Stimulated activated CD4-positive, alpha-beta T cell treated with anti-CD3 and anti-CD28 coated beads, TNF-alpha, amount 100 ng/mL, for 24 hours (primary cell): ENCODE measurements around the gene MAMDC4.

ENCODE experiments used
- DNase-seq, 3 experiments: peaks; one replicate each; pipeline ENCODE4 v3.0.0-alpha.2; 2020; ENCODE audit warnings: low read depth in 3 of 3

Gene MAMDC4

DNA sequence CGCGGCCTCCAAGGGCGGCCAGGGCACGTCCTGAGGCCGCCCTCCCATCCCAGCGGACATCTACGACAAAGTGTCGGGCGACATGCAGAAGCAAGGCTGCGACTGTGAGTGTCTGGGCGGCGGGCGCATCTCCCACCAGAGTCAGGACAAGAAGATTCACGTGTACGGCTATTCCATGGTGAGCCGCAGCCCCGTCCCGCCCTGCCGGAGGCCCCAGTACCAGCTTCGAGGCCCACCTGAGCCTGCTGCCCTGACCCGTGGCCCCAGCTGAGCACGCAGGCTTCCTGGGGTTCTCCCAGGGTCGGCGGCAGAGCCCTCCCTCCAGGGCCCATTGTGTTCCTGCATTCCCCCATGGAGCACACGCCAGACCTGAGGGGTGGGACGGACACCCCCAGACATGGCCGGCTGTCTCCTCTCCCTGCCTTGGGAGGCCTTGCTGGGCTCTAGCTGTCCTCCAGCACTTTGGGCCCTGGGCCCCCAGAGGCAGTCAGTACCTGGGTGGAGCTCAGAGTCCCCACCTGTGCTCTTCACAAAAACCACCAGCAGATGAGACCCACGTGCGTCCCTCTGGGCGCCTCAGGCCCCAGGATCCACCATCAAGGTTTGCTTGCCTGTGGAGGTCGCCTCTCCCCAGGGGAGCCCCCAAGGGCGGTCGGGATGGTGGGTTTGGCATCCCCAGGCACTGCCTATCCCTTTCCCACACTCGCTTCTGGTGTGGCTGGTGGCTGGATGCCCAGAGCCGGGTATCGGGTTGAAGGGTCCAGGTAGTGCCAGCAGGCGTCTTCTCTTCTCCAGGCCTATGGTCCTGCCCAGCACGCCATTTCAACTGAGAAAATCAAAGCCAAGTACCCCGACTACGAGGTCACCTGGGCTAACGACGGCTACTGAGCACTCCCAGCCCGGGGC is 1.9 kb upstream of the MAMDC4 start:
- no peak for DNase-seq

DNA sequence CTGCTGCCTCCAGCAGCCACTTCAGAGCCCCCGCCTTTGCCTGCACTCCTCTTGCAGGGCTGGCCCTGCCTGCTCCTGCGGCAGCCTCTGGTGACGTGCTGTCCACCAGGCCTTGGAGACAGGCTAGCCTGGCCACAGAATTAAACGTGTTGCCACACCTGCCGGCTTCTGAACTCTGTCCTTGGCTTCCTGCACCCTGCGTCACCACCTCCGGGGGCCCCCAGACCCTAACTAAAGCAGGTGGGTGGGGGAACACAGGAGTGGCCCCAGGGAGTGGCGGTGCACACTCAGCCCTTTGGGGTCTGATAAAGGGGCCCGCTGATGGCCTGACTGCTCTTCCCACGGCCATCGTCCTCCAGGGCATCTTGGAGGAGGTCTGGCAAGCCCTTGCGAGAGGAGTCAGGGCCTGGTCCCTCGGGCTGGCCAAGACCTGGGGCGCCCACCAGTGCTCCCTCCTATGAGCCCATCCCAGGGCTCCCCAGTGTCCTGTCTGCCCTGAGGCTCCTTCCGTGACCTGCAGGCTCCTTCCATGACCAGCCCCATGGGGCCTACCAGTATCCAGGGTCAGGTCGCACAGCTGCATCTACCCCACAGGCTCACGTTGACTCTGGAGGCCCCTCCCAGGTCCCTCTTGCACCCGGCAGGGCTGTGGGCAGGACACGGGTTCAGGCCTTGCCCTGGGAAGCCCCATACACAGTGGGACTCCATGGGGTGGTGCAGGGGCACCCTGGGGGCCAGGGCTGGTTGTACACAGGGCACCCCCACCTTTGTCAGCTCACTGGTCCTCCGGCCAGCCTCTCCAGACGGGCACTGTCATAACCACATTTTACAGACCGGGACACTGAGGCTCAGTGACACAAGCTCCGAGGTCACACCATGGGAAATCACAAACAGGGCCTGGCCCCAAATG is 1.0 kb upstream of the MAMDC4 start:
- DNase-seq, result no peak

DNA sequence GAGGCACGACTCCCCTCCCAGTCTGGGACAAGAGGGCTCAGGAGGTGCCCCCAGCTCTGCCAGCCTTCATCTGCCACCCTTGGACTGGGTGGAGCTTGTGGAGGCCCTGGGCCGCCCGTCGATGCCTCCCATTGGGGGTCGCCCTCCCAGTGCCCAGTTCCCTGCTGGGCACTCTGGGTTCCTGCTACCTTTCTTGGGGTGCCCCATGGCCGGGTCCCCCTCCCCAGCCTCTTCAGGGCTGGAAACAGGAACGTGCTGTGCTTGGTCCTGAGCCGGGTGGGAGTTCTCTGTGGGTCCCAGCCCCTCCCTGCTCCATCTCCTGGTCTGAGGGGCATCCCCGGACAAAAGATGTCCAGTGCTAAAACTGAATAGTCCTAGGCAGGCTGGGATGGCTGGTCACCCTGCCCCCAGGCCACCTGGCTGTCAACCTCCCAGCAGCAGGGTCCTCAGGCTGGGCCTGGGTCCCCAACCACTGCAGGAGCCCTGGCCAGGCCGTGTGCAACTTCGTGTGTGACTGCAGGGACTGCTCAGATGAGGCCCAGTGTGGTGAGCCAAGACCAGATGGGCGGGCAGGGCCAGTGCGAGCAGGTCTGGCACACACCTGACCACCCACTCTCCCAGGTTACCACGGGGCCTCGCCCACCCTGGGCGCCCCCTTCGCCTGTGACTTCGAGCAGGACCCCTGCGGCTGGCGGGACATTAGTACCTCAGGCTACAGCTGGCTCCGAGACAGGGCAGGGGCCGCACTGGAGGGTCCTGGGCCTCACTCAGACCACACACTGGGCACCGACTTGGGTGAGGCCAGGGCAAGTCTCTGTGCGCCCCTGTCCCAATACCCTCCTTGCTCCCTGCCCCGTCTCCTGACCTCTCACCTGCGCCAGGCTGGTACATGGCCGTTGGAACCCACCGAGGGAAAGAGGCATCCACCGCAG is 784 bp downstream of the MAMDC4 start:
- DNase-seq, result no peak

DNA sequence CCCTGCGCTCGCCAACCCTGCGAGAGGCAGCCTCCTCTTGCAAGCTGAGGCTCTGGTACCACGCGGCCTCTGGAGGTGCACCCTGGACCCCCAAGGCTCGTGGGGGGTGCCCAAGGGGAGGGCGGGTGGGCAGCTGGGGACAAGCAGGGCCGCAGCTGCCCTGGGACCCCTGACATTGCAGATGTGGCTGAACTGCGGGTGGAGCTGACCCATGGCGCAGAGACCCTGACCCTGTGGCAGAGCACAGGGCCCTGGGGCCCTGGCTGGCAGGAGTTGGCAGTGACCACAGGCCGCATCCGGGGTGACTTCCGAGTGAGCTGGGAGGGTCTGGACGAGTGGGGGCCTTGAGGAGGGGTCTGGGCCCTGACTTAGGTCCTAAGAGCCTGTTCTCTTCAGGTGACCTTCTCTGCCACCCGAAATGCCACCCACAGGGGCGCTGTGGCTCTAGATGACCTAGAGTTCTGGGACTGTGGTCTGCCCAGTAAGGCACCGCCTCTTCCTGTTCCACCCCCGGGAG is 1.5 kb downstream of the MAMDC4 start:
- DNase-seq, result no peak

DNA sequence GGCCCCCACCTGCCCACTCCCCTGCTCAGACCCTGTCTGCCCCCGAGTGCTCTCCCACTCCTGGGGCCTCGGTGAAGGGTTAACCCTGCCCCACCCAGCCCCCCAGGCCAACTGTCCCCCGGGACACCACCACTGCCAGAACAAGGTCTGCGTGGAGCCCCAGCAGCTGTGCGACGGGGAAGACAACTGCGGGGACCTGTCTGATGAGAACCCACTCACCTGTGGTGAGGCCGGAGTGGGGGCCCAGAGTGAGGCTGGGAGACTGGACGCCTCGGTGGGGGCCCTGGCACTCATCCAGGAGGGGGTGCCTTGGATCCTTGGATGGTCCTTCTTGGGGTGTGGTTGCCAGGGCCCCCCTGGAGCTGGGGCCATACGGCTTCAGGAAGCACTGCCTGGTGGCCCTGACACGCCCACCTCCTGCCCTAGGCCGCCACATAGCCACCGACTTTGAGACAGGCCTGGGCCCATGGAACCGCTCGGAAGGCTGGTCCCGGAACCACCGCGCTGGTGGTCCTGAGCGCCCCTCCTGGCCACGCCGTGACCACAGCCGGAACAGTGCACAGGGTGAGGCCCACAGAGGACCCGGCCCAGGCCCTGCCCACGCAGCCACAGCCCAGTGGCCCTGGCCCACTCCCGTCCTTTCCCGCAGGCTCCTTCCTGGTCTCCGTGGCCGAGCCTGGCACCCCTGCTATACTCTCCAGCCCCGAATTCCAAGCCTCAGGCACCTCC is 2.1 kb downstream of the MAMDC4 start:
- DNase-seq, result no peak

DNA sequence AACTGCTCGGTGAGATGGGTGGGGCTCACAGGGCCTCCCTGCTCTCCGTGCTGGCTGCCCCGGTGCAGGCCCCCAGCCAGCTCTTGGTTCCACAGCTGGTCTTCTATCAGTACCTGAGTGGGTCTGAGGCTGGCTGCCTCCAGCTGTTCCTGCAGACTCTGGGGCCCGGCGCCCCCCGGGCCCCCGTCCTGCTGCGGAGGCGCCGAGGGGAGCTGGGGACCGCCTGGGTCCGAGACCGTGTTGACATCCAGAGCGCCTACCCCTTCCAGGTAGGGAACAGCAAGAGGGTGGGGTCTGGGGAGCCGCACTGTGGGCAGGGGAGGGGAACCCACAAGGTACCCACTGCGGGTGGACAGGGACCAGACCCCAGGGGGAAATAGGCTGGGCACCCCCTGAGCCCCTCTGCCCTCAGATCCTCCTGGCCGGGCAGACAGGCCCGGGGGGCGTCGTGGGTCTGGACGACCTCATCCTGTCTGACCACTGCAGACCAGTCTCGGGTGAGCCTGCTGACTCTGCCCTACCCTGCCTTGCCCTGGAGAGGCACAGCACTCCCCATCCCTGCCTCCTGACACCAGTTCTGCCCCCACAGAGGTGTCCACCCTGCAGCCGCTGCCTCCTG is 2.8 kb downstream of the MAMDC4 start:
- DNase-seq, result no peak

DNA sequence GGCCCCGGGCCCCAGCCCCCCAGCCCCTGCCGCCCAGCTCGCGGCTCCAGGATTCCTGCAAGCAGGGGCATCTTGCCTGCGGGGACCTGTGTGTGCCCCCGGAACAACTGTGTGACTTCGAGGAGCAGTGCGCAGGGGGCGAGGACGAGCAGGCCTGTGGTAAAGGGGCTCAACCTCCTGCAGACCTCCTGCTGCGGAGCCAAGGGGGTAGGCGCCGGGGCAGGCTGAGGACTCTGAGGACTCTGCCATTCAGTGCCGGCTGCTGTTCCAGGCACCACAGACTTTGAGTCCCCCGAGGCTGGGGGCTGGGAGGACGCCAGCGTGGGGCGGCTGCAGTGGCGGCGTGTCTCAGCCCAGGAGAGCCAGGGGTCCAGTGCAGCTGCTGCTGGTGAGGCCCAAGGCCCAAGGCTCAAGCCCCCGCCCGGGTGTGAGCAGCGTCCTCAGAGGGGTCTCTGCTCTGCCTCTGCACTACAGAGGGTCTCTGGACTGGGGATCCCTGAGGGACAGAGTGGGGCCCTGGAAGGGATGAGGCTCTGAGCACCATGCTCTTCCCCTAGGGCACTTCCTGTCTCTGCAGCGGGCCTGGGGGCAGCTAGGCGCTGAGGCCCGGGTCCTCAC is 3.4 kb downstream of the MAMDC4 start:
- no peak for DNase-seq

DNA sequence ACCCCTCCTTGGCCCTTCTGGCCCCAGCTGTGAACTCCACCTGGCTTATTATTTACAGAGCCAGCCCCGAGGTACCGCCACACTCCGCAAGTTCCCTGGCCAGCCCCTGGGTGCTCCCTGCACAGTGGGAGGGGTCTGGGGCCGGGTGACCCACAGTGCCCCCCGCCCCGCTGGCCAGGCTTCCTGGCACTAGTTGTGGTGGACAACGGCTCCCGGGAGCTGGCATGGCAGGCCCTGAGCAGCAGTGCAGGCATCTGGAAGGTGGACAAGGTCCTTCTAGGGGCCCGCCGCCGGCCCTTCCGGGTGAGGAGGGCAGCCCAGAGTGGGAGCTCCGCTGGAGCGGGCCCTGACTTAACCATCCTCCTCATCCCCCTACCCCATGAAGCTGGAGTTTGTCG is 3.9 kb downstream of the MAMDC4 start:
- DNase-seq, result no peak

DNA sequence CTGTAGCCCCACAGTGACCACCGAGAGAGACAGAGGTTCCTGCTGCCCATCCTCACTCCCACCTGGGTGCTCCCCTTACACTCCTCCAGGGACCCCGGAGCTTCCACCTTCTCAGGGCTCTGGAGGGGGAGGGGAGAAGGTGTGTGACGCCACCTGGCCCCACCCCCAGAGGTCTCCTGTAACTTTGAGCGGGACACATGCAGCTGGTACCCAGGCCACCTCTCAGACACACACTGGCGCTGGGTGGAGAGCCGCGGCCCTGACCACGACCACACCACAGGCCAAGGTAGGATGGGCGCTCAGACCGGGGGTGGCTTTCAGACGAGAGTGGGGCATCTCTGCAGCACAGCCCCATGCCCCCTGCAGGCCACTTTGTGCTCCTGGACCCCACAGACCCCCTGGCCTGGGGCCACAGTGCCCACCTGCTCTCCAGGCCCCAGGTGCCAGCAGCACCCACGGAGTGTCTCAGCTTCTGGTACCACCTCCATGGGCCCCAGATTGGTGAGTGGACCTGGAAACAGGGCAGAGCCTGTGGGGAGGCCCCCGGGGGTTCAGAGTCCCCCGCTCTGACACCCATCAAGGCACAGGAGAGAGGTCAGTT is 4.5 kb downstream of the MAMDC4 start:
- no peak for DNase-seq

DNA sequence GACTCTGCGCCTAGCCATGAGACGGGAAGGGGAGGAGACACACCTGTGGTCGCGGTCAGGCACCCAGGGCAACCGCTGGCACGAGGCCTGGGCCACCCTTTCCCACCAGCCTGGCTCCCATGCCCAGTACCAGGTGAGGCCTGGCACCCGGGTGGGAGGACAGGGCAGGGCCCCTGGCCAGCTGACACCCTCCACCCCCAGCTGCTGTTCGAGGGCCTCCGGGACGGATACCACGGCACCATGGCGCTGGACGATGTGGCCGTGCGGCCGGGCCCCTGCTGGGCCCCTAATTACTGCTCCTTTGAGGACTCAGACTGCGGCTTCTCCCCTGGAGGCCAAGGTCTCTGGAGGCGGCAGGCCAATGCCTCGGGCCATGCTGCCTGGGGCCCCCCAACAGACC is 5.0 kb downstream of the MAMDC4 start:
- no peak for DNase-seq

DNA sequence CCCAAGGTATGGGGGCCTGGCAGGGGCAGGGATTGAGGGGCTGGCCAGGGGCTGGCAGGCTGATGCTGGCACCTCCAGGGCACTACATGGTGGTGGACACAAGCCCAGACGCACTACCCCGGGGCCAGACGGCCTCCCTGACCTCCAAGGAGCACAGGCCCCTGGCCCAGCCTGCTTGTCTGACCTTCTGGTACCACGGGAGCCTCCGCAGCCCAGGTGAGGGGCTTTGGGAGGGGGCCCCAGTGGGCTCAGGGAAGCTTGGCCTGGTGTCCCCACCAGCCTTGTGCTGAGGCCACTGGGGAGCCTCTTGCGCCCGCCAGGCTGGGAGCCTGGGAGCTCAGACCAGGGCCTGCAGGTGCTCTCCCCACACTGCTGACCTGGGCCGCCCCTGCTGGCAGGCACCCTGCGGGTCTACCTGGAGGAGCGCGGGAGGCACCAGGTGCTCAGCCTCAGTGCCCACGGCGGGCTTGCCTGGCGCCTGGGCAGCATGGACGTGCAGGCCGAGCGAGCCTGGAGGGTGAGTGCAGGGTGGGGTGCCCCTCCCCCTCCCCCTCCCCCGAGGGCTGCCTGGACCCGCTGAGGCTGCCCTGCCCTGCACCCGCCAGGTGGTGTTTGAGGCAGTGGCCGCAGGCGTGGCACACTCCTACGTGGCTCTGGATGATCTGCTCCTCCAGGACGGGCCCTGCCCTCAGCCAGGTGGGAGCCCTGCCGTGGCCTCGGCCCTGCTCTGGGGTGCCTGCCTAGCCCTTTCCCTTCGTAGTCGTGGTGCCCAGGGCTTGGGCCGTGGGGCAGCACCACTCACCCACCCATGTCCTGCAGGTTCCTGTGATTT is 5.7 kb downstream of the MAMDC4 start:
- no peak for DNase-seq

DNA sequence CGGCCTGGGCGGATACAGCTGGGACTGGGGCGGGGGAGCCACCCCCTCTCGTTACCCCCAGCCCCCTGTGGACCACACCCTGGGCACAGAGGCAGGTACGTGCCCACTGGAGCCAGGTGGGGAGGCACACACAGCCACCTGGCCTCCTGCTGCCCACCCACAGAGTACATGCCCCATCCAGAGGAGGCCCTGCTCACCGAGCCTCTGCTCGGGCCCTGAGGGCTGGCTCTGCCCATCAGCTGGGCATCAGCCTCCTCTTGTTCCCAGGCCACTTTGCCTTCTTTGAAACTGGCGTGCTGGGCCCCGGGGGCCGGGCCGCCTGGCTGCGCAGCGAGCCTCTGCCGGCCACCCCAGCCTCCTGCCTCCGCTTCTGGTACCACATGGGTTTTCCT is 6.3 kb downstream of the MAMDC4 start:
- DNase-seq, result no peak

DNA sequence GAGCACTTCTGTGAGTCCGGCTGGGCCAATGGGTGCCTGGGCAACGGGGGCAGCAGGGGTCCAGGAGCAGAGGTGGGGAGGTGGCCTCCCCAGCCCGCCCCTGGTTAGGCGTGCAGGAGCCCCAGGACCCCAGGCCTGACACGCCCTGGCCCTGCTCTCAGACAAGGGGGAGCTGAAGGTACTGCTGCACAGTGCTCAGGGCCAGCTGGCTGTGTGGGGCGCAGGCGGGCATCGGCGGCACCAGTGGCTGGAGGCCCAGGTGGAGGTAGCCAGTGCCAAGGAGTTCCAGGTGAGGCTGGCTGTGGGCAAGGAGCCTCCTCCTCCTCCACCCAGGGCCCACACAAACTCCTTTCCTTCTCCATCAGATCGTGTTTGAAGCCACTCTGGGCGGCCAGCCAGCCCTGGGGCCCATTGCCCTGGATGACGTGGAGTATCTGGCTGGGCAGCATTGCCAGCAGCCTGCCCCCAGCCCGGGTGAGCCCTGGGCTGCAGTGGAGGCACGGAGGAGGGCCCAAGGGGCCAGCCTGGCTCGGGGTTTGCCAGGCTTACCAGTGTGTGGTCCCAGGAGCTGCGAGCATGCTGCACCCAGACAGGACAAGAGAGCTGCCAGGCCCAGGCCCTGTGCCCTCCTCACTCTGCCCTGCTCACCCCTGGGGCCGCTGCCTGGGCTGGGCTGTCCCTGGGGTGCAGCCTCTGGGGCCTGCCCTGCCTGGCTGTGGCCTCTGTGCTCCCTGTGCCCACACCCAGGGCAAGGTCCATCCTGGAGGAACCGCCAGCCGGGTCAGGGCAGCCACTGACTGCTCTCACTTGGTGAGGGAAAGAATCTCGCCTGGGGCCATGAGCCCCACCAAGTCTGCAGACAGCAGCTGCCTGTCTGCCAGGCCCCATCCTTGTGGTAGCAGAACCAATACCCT is 7.0 kb downstream of the MAMDC4 start:
- no peak for DNase-seq

DNA sequence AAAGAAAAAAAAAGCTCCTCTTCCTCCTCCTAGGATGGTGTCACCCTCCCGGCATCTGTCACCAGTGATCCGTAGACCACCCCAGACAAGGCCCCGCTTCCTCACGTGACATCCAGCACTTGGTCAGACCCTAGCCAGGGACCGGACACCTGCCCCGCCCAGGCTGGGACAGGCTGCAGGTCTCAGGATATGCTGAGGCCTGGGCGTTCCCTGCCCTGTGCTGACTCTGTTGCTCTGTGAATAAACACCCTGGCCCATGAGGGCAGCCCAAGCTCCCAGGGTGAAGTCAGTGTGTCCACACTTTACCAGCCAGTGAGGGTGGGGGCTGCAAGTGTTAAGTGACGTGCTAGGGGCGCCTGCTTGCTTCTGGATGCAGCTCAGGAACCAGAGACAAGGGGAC is 8.4 kb downstream of the MAMDC4 start:
- DNase-seq, result no peak

DNA sequence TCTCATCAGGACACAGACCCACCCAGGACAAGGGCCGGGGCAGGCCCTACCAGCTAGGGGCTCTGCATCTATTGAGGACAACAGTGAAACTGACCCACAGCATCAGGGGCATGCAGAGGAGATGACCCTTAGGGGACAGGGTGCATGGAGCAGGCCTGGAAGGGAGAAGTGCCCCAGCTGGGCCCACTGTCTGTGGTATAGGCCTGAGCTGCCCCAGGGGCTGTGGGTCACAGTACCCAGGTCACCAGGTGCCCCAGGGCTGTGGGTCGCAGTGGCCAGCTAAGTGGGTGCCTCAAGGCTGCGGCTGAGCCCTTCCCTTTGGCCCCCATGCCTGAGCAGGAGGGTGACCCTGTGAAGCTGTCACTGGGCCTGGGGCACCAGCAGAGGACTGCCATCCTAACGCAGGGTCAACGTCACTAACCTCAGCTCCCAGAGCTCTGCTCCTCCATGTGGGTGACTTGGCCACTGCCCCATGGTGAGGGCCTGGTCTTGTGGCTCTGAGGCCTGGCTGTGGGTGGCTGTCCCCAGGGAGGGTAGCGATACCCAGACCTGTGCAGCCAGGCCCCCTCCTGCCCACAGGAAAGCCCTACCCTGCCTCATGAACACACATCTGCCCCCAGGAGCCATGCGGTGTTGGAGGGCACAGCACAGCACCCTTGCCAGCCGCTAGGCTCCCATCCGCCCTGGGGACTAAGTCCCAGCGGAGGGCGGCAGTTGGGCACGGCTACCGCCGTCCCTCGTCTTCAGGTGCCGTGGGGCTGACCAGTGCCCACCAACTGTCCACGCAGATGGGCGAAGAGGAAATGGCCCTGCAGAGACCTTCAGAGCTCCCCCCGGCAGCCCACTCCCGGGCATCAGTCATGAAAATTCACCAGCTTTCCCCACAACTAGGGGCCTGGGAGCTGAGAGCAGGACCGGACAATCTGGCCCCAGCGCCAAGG is 9.1 kb downstream of the MAMDC4 start:
- no peak for DNase-seq

DNA sequence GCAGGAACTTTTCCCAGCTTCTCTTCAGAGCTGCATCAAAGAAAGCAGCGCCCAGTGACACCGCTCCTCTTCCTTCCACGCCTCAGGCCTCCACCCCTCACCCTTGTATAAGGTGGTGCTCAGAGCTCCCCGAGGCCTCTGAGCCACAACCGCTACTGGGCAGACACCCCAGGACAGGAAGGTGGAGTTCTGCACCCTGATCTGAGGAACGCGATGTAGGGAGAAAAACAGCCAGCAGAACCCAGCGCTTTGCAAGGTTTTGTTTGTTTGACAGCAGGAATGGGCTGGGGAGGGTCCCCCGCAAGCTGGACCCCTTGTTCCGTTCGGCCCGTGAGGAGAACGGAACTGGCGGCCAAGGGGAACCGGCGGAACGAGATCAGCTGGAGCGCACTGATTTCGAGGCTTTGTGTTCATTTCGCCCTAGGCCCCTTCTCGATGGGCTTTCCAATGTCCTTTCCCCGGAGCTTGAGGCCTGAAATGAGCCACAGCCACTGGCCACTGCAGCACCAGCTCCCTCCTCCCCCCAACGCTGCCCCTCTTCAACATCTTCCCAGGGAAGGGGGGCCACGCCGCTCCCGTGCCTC is 9.8 kb downstream of the MAMDC4 start:
- DNase-seq, result no peak
